GM21723 (cell line): ENCODE measurements around the gene RHBDL3.
"Not testable (repeated sequence)": the region's sequence is repeated elsewhere in the genome, so short reads cannot be mapped to it uniquely, and the experiment has no call there.

ENCODE experiments used
- ATAC-seq: cut with Tn5 transposase; IDR thresholded peaks from one replicate; pipeline ENCODE4 v1.9.1; 2021; ENCODE audit warnings: mild to moderate bottlenecking, moderate library complexity; ENCODE audit not compliant: unreplicated experiment

Gene RHBDL3

DNA sequence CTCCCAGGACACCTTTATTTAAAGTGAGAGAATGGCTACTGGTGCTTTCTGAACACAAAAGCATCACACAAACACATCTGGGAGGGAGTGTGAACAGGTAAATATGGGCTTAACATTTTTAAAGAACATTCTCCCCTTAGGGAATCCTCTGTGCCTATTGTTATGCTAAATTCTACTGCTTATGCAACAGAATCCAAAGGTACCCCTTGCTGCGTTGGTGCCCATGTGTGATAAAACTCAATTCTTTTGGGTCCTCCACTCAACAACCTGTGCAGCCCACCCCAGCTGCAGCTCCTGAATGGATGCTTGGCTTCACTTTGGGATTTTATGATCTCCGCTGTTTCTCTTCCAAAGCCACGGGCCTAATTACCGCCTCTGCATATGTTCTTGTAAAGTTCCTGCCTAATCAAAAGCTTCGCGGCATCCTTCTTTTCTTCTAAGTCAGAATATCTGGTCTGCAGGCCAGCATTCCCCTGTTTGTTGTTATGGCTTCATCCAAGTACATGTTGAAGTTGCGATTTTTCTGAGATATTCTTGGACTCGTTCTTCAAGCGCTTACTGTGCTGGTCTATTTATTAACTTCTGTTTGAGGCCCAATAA, 23.9 kb downstream of the RHBDL3 start:
- ATAC-seq, result no peak

DNA sequence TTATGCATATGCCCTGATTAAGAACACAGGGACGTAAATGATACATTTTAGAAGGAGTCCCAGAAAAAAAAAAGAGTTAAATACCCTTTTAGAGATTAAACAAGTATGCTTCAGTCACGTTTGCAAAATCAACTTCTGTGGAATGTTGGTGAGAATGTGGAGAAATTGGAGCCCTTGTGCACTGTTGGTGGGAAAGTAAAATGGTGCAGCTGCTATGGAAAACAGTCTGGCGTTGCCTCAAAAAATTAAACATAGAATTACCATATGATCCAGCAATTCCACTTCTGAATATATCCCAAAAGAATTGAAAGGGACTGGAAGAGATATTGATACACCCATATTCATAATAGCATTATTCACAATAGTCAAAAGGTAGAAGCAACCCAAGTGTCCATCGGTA, 26.5 kb downstream of the RHBDL3 start:
- no peak for ATAC-seq

DNA sequence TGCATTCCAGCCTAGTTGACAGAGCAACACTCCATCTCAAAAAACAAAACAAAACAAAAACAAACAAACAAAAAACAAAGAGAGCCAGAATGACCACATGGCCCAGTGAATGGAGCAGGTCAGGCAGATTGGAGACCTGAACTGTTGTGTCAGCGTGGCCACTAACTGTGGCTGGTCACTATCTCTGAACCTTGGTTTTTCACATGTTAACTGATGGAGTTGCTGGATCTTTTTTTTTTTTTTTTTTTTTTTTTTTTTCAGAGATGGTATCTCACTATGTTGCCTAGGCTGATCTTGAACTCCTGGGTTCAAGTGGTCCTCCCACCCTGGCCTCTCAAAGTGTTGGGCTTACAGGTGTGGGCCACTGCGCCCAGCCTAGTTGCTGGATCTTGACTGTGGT, 31.8 kb downstream of the RHBDL3 start:
- ATAC-seq, result no peak

DNA sequence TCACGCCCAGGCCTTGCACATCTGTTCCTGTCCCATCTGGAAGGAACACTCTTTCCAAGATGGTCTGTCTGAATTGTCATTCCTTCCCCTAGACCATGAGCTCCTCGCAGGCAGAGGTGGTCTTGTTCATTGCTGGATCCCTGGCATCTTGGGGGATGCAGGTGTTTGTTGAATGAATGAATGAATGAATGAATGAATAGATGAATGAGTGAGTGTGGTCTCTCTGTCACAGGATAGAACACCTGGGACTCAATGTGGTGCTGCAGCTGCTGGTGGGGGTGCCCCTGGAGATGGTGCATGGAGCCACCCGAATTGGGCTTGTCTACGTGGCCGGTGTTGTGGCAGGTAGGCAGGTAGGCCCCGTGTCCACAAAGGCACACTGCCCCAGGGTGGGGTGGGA, 32.2 kb downstream of the RHBDL3 start:
- ATAC-seq, result no peak

DNA sequence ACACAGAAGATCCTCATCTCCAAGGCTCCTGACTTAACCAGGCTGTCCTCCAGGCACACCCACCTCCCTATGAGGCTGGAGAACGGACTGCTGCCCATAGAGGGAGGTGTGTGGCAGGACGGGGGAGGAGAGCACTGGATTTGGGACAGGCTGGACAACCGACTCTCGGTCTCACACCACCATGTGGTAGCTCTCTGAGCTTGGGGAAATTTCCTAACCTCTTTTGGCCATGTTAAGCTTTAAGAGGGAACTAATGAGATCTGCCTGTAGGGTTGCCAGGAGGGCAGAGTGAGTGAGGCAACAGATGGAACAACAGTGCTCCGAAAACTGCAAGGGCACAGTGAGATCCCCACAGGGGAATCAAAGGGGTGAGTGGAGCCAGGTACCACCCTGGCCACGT, 32.7 kb downstream of the RHBDL3 start:
- ATAC-seq, result no peak

DNA sequence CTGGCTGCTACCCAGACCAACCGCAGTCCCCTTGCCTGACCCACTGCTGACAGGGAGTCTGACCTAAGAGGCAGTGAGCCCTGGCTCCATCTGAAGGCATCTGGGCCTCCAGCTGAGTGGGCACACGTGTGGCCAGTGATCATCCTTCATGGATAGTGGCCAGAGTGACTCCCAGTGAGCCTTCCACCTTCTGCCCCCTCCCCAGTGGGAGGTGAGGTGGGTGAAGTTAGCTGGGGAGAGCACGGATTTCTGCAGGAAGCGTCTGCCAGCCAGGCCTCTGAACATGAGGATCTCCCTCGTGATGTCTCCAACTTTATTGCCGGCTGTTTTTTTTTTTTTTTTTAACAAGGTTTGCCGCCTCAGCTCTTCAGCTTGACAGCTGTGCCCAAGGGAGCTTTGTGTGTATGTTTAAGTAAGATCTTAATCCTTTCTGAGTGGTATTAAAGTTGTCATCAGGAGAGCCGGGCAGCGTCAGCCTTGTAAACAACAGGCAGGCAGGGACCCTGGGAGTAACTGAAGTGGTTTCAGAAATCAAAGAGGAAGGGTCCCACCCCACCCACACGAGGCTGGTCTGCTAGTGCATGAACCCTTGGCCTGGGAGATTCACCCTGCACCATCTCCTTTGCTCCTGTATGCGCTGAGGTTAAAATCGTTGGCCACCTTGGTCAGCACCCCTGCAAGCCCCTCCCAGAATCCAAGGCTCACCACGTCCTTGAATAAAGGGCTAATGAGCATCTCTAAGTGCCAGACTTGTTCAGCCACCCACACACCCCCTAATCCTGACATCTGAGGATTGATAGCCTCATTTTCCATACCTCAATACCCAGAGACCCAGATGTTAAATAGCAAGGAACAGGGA, 33.3 kb downstream of the RHBDL3 start:
- no peak for ATAC-seq

DNA sequence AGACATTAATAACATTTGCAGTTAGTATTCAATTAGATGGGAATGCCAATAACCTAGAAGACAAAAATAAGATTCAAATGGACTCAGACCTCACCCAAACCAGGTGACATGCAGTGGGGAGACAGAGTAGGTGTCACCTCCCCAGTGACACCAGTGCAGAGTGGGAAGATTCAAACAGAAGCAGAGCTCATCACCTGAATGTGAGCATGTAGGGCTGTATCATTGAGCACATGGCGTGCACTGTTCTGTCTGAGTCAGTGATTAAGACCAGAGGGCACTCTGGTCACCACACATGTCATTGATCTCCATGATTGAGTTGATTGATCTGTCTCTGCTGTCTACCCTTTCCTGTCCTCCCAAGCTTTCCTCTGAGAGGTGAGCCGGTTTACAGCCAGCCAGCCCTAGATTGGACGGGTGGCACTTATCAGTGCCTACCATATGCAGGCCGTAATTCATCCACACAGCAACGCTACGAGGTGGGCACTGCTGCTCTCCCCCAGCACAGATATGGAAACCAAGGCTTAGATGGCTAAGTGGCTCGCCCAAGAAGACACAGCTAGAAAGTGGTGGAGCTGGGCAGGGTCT, 34.0 kb downstream of the RHBDL3 start:
- no peak for ATAC-seq

DNA sequence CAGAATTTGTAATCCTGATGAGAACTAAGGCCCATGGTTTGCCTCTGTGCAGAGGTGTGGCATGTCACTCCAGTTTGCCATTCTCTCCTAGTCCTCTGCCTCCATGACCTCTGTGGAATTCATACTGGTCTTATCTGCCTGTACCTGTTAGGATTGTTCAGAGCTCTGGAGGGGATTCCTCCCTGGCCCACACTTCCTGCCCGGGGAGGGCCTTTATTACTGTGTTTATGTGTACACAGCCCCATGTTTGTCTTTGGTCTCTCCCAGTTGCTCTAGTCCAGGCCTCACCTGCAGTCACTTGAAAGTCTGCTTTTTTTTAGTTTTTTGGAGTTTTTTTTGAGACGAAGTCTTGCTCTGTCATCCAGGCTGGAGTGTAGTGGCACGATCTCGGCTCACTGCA, 36.4 kb downstream of the RHBDL3 start:
- no peak for ATAC-seq

DNA sequence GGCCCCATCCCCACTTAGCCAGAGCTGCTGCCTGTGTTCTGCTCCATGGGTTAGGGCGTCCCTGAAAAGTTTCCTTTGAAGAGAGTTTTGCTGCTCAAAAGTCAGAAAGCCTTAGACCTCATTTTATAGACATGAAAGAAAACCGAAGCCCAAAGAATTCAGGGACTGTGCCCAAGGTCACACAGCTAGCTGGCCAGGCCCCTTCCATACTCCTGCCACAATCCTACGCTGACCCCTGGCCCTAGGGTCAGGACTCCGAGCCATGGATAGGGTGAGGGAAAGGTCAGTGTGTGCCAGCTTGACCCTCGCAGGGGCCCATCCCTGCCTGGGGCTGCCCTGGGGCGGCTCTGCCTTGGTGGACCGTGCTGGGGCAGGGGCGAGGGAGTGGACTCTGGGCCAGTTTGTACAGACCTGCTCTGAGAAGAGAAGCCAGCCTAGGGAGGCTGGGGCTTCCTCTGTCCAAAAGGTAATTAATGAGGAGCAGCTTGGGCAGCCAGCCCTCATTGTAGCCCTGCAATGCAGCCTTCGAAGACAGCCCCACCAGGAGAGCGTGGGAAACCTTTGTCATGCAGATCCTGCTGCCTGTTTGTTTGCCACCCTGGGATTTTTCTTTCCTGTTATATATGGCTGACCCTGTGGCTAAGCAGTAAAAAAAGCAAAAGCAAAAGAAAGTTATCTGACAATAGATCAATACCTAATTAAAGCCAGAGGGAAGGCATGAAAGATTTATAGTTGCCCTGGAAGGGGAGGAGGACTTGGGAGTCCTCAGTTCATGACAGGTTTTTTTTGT, 37.4 kb downstream of the RHBDL3 start:
- no peak for ATAC-seq

DNA sequence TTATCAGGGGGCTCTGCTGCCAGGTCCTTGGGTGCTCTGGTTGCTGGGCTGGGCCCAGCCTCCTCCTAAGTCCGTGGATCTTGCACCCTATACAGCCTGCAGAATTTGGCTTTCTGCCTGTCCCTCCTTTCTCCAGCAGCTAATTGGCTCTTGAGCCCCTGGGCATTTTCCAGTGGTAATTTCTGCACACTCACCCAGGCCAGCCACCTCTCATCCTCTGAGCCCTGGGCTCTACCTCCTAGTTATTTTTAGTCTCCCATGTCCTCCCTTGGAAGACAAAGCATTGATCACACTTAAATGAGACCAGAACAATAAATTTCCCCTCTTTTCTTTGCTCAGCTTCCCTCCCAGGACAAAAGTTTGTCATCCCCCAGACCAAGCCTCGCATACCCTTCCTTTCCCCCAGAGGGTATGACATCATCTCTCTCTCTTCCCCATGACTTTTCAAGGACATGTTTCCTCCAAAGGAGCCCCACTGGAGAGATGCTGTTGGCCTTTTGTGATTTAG, 38.2 kb downstream of the RHBDL3 start:
- no peak for ATAC-seq

DNA sequence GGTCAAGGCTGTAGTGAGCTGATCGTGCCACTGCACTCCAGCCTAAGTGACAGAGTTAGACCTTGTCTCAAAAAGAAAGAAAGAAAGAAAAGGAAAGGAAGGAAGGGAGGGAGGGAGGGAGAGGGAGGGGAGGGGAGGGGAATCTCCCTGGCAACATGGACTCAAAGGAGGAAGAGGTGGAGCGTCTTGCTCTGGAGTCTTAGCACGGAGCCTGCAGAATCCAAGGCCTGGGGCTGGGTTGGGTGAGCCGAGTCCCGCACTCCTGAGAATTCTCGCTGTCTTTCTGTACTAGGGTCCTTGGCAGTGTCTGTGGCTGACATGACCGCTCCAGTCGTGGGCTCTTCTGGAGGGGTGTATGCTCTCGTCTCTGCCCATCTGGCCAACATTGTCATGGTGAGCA, 39.4 kb downstream of the RHBDL3 start:
- ATAC-seq, result no peak

DNA sequence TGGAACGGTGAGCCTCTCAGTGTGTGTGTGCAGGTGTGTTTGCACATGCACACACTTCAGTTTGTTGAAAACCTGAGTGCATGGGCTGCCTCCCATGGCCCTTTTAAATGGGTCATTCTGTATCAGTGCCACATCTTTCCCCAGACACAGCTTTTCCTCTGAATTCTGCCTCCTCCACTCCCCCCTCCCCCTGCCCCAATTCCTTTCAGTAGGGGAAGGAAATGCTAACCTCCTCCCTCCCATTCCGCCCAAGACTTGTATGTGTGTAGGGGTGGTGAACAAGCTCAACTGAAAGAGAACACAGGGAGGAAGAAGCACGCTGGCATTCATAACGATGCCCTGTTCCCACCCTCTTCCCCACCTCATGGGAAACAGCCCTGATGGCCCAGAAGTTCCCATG, 42.0 kb downstream of the RHBDL3 start:
- no peak for ATAC-seq

DNA sequence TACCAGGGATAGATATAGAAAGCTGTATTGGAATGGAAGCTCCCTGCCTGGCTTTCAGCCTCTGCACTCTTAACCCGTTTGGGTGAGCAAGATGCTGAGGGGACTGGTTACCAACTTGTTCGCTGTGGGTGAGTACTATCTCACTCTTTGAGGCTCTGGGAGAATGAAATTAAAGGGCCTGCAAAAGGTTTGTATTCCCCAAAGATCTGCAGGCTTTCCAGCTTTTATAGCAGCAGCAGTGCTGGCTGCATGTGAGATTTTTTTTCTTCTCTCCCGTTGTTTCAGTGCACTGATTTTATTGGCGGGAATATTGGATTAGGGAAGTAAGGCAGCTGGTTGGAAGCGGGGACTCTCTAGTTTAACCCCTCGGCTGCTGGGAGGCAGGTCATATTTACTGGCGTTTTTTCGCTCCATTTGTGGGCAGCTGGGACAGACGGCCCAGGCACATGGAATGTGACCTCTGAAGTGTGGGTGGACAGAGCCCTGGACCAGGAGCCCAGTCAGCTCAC, 45.5 kb downstream of the RHBDL3 start:
- ATAC-seq, result no peak

DNA sequence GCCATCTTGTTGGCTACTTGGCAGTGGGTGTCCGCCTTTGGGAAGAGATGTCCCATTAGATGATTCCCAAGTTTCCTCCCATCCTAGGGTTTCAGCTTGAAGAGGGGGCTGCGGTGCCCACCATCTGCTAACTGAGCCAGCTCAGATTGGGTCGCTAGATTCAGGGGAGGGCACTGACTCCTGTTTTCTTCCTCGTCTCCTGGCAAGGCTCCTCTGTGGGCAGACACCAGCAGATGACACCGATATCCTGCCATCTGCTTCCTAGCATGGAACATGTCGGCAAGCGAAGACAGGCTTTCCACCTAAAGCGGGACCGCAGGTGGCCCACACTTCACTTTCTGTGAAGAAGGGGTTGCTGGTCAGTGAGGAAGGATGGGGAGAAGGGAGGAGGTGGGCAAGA, 49.0 kb downstream of the RHBDL3 start:
- ATAC-seq, result no peak

DNA sequence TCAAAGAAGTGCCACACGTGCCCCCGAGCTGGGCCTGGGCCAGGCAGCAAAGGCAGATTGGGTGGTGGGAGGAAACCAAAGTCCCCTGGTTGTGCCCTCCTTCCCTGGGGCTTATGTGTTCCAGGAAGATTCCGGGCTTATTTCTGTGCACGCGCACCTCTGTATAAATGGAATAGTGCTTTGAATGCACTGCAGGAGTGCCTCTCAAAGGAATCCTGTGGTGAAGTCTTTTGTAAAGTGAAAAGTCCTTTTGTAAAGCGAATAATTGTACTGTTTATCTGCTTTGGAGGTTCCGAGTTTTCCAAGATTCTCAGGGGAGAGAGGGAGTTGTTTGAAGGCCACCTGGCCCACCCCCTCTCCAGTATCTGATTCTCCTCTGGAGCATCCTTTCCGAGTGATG, 49.5 kb downstream of the RHBDL3 start:
- ATAC-seq, result no peak

DNA sequence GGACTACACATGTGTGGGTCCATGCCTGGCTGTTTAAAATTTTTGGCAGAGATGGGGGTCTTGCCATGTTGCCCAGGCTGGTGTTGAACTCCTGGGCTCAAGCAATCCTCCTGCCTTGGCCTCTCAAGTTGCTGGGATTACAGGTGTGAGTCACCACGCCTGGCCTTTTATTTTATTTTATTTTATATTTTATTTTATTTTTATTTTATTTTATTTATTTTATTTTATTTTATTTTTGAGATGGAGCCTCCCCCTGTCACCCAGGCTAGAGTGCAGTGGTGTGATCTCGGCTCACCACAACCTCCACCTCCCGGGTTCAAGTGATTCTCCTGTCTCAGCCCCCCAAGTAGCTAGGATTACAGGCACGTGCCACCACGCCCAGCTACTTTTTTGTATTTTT, 51.0 kb downstream of the RHBDL3 start:
- ATAC-seq, result not testable (repeated sequence)

DNA sequence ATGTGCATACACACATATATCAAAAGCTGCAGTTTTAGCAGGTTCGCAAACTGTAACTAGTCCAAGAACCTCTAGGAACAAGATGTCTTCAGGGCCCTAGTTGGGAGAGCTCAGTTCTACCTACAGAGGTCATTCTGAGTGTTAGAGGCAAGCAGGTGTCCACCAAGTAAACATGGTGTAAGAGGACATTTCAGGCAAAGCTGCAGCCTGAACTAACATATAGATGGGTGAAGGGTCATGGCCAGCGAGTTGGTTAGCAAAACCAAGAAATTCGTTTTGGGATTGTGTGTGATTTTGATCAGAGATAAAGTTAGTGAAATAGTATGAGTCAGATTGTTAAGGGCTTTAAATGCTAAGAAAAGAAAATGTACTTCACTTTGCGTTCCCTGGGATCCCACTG, 51.7 kb downstream of the RHBDL3 start:
- no peak for ATAC-seq

DNA sequence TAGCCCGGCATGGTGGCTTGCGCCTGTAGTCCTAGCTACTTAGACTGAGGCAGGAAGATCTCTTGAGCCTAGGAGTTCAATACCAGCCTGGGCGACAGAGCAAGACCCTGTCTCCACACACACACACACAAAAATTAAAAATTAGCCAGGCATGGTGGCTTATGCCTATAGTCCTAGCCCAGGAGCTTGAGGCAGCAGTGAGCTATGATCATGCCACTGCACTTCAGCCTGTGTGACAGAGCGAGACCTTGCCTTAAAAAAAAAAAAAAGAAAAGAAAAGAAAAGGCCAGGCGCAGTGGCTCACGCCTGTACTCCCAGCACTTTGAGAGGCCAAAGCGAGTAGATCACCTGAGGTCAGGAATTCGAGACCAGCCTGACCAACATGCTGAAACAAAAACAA, 52.4 kb downstream of the RHBDL3 start:
- no peak for ATAC-seq

DNA sequence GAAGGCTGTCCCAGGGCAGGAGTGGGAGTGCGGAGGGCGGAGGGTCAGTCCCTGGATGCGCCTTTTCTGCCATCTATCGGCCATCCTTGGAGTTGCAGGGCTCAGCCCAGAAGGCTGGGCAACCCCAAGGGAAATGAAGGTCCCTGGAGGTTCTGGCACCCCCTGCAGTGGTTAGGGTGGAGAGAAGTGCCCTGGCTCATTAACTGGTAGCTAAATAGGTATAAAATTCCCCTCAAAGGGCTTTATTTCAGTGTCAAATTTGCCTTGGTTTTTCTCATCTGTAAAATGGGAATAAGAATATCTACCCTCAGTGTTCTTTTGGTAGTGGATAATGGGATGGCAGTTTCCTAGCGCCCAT, 53.9 kb downstream of the RHBDL3 start:
- ATAC-seq, result peak; percentile 69

DNA sequence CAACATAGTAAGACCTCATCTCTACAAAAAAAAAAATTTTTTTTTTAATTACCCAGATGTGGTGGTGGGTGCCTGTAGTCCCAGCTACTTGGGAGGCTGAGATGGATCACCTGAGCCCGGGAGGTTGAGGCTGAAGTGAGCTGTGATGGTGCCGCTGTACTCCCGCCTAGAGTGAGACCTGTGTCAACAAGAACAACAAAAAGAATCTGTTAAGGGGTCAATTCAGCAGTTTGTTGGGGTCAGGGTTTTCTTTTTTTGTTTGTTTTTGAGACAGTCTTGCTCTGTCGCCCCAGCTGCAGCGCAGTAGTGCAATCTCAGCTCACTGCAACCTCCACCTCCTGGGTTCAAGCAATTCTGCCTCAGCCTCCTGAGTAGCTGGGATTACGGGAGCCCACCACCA, 54.4 kb downstream of the RHBDL3 start:
- not testable (repeated sequence) for ATAC-seq

DNA sequence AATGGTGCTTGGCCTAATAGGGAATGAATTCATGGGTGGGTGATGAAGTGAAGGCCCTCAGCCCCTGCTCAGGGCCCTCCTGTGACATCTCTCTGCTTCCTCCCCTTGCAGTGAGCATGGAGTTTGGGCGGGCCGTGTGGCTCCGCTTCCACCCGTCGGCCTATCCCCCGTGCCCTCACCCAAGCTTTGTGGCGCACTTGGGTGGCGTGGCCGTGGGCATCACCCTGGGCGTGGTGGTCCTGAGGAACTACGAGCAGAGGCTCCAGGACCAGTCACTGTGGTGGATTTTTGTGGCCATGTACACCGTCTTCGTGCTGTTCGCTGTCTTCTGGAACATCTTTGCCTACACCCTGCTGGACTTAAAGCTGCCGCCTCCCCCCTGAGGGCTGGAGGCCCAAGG, 55.2 kb downstream of the RHBDL3 start:
- ATAC-seq, result no peak
